GM12874 (cell line): ENCODE results near the gene SATB2.

ENCODE experiments used
- TF ChIP-seq, protein P1 (sequence below): IDR thresholded peaks from 2 replicates; pipeline ENCODE4 v1.5.1; 2011; ENCODE audit warnings: low read depth, mild to moderate bottlenecking, control low read depth, low read length, moderate library complexity; ENCODE audit not compliant: insufficient read depth

Gene SATB2

GRCh38 chr2:199485732-199486335 is 28.1 kb upstream of the SATB2 start:
- TF ChIP-seq, protein P1, sequence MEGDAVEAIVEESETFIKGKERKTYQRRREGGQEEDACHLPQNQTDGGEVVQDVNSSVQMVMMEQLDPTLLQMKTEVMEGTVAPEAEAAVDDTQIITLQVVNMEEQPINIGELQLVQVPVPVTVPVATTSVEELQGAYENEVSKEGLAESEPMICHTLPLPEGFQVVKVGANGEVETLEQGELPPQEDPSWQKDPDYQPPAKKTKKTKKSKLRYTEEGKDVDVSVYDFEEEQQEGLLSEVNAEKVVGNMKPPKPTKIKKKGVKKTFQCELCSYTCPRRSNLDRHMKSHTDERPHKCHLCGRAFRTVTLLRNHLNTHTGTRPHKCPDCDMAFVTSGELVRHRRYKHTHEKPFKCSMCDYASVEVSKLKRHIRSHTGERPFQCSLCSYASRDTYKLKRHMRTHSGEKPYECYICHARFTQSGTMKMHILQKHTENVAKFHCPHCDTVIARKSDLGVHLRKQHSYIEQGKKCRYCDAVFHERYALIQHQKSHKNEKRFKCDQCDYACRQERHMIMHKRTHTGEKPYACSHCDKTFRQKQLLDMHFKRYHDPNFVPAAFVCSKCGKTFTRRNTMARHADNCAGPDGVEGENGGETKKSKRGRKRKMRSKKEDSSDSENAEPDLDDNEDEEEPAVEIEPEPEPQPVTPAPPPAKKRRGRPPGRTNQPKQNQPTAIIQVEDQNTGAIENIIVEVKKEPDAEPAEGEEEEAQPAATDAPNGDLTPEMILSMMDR = peak; percentile 62

DNA sequence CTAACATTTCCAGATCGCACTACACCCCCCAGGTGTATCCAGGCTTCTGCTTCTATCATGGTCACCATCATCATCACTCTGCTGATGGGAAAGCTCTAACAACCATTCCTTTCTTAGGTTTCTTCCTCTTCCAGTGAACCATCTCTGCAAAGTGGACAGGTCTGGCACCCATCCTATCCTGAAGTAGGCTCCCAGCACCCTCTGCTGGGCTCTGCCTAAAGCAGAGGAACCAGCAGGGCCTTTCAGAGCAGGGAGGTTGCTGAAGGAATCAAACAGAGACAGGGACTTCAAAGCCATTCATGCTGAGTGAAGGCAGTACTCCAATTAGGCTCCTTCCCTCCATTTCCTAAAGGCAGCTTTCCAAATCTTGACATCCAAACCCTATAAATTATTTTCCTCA is 27.2 kb upstream of the SATB2 start:
- TF ChIP-seq, protein P1 = no peak

- TF ChIP-seq, protein P1 = no peak
Measured at GRCh38 chr2:199480966-199481365, 23.2 kb upstream of the SATB2 start.

- TF ChIP-seq, protein P1 = no peak
Measured at GRCh38 chr2:199477277-199477834, 19.6 kb upstream of the SATB2 start.

DNA sequence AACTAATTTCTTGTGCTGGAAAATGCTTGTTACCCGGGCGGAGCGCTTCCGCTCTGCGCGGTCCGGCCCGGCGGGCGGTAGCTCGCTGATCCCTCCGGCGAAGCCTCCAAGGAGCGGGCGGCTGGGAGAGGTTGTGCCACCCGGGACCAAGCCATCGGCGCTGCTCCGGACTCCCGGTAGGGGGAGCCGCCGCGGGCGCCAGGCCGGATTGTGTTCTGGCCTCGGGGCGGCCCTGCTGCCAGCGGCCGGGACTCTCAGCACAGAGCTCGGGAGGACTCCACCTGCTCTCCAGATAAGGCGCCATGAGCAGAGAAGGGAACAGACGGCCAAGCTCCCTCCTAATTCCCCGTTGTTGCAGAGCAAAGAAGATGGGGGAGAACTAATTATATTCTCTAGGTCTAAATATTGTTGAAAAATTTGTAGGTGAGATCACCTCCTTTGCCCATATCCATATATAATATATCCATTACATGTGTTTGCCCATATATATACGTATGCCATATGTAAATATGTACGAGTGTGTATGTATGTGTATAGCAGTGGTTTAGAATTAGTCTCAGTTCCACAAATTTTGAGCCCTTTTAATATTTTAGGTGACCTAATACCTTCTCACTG is 13.8 kb upstream of the SATB2 start:
- TF ChIP-seq, protein P1 = peak; percentile 81

- TF ChIP-seq, protein P1 = no peak
Measured at GRCh38 chr2:199470672-199471442, 13.1 kb upstream of the SATB2 start.

- TF ChIP-seq, protein P1 = no peak
Measured at GRCh38 chr2:199470361-199470671, 12.6 kb upstream of the SATB2 start.
